Endothelial cell (in vitro differentiated cells): ENCODE measurements around the gene TREX2. TPM values are rescaled to one million over a fixed set of nuclear protein-coding genes. Genes with fewer than 3 reads are reported as not detected.

Experiments used
- DNase-seq: peaks from one replicate; pipeline ENCODE4 v3.0.0; 2021; ENCODE audit warnings: low spot score
- H3K27ac Mint-ChIP-seq: one replicate; pipeline ENCODE4 v1.8.0; 2021; ENCODE audit warnings: mixed read lengths, inconsistent platforms; ENCODE audit not compliant: unreplicated experiment
- H3K27me3 Mint-ChIP-seq: one replicate; pipeline ENCODE4 v1.8.0; 2021; ENCODE audit warnings: mild to moderate bottlenecking, moderate library complexity, mixed read lengths, inconsistent platforms; ENCODE audit not compliant: unreplicated experiment
- H3K36me3 Mint-ChIP-seq: one replicate; pipeline ENCODE4 v1.8.0; 2021; ENCODE audit warnings: mild to moderate bottlenecking, low read depth, mixed read lengths, inconsistent platforms; ENCODE audit not compliant: unreplicated experiment
- H3K4me1 Mint-ChIP-seq: one replicate; pipeline ENCODE4 v1.8.0; 2021; ENCODE audit warnings: mild to moderate bottlenecking, mixed read lengths, inconsistent platforms; ENCODE audit not compliant: unreplicated experiment
- H3K4me3 Mint-ChIP-seq: one replicate; pipeline ENCODE4 v1.8.0; 2021; ENCODE audit warnings: mild to moderate bottlenecking, mixed read lengths, inconsistent platforms; ENCODE audit not compliant: unreplicated experiment
- H3K9me3 Mint-ChIP-seq: one replicate; pipeline ENCODE4 v1.8.0; 2021; ENCODE audit warnings: mixed read lengths, inconsistent platforms; ENCODE audit not compliant: unreplicated experiment
- total RNA-seq: library from RNA; stranded (reverse); fragmentation: NEBNext Ultra II Directional; extraction: Animal tissue kit (Norgen Biotek cat#: 25700); gene quantifications from one replicate; pipeline ENCODE4 v1.2.1, GENCODE V29; 2021; ENCODE audit not compliant: unreplicated experiment
- TF ChIP-seq, protein P1 (sequence below): fragments of 200-600 bp; sonication (generic); IDR thresholded peaks from one replicate; pipeline ENCODE4 v1.5.0; 2021; ENCODE audit warnings: antibody characterized with exemption; ENCODE audit not compliant: unreplicated experiment

Gene TREX2
- total RNA-seq, 1 donor from 2014 or later, result 1.5 TPM

GRCh38 chrX:153493085-153493484 lies 47.2 kb upstream of the TREX2 start:
- no peak overlapping the region for H3K4me3 Mint-ChIP-seq
- H3K27ac Mint-ChIP-seq, result peak overlapping the region; percentile 42
- H3K4me1 Mint-ChIP-seq, result peaks cover 26% of the 10 kb centered on the region
- H3K27me3 Mint-ChIP-seq, result peaks cover 4% of the 10 kb centered on the region
- H3K36me3 Mint-ChIP-seq, result no peaks in the 10 kb centered on the region
- TF ChIP-seq, protein P1, sequence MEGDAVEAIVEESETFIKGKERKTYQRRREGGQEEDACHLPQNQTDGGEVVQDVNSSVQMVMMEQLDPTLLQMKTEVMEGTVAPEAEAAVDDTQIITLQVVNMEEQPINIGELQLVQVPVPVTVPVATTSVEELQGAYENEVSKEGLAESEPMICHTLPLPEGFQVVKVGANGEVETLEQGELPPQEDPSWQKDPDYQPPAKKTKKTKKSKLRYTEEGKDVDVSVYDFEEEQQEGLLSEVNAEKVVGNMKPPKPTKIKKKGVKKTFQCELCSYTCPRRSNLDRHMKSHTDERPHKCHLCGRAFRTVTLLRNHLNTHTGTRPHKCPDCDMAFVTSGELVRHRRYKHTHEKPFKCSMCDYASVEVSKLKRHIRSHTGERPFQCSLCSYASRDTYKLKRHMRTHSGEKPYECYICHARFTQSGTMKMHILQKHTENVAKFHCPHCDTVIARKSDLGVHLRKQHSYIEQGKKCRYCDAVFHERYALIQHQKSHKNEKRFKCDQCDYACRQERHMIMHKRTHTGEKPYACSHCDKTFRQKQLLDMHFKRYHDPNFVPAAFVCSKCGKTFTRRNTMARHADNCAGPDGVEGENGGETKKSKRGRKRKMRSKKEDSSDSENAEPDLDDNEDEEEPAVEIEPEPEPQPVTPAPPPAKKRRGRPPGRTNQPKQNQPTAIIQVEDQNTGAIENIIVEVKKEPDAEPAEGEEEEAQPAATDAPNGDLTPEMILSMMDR, result no peak
- H3K9me3 Mint-ChIP-seq, result no peaks in the 10 kb centered on the region
- no peak for DNase-seq

DNA sequence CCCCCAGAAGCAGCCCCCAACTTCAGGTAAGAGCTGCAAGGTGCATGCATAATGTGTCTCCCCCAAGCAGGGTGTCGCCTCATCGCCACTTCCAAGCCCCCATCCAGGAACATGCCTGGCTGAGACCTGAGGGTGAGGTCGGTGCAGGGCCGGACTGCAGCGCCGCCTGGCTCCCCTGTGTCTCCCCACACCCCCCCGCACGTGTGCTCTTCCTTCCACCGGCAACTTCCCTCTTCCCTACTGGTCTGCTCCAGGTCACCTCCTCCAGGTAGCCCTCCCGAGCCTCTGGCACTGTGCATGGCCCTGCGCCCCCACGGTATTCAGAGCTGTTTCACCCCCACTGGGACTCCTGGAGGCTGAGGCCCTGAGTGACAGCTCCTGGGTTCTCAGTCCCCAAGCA lies 46.7 kb upstream of the TREX2 start:
- no peaks in the 10 kb centered on the region for H3K9me3 Mint-ChIP-seq
- no peak for DNase-seq
- no peak overlapping the region for H3K27ac Mint-ChIP-seq
- no peaks in the 10 kb centered on the region for H3K36me3 Mint-ChIP-seq
- H3K4me1 Mint-ChIP-seq, result peaks cover 30% of the 10 kb centered on the region
- TF ChIP-seq, protein P1, result no peak
- peaks cover 4% of the 10 kb centered on the region for H3K27me3 Mint-ChIP-seq
- H3K4me3 Mint-ChIP-seq, result no peak overlapping the region

DNA sequence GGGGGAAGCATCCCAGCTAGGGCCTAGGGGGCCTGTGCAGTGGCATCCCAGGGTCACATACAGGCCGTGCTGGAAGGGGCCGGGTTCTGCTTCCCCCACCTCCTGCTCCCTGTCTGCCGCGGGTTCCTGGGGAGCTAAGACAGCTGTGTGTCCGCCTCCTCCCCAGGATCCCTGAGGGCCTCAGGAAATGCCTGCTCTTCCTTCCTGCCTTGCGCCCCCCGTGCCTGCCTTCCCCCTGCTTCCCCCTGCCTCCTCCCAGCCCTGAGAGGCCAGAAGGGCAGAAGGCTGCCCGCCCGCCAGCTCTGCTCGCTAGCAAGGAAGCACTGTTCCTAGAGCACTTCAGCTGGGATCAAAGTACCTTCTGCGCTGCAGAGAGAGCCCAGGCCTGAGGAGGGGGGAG lies 46.1 kb upstream of the TREX2 start:
- Mint-ChIP-seq H3K4me1 (peaks cover 32% of the 10 kb centered on the region), H3K4me3 (no peak overlapping the region), H3K27ac (no peak overlapping the region), H3K9me3 (no peaks in the 10 kb centered on the region), H3K36me3 (no peaks in the 10 kb centered on the region), H3K27me3 (peaks cover 4% of the 10 kb centered on the region)
- TF ChIP-seq, protein P1, result no peak
- DNase-seq, result peak; percentile 54

DNA sequence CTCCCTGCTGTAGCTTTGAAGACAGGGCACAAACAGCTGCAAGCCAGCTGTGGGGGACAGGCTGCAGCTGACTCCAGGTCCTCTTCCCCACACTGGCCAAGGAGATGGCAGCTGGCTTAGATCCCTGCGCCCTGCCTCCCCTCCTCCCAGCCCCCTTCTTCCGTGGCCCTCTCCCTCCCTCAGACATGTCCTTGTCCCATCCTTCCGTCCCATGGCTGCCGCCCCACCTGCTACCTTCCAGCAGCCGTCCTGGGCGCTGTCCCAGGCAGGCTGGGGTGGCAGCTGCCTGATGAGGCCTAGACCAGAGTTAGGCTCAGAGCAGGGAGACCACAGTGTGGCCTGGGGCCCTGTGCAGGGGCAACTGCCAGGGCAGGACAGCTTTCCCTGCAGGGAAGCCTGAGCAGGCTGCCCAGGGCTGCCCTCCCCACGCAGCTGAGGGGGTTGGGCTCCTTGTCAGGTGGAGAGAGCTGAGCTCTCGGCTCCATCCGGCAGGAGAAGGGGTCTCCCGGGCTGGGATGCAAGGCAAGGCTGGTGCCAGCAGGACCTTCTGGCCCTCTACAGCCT lies 45.6 kb upstream of the TREX2 start:
- Mint-ChIP-seq H3K4me1 (peaks cover 32% of the 10 kb centered on the region), H3K9me3 (no peaks in the 10 kb centered on the region), H3K27me3 (peaks cover 4% of the 10 kb centered on the region)

More for the DNA sequence above, 45.6 kb upstream of the TREX2 start:
- no peaks in the 10 kb centered on the region for H3K36me3 Mint-ChIP-seq
- H3K27ac Mint-ChIP-seq, result no peak overlapping the region
- TF ChIP-seq, protein P1, result no peak
- DNase-seq, result no peak
- no peak overlapping the region for H3K4me3 Mint-ChIP-seq
